MM.1S (cell line): ENCODE results near the gene SPIN1.

Experiments used
- EZH2 ChIP-seq: fragments of 300-600 bp; sonication (generic); optimal IDR thresholded peaks from 2 replicates; pipeline ENCODE3; 2017; ENCODE audit warnings: low read depth, mild to moderate bottlenecking, antibody characterized with exemption, low read length, mixed read lengths
- TF ChIP-seq, protein P1 (sequence below): fragments of 300-600 bp; sonication (generic); IDR thresholded peaks from 2 replicates; pipeline ENCODE4 v1.5.1; 2016; ENCODE audit warnings: antibody characterized with exemption, low read length, mixed read lengths

DNA sequence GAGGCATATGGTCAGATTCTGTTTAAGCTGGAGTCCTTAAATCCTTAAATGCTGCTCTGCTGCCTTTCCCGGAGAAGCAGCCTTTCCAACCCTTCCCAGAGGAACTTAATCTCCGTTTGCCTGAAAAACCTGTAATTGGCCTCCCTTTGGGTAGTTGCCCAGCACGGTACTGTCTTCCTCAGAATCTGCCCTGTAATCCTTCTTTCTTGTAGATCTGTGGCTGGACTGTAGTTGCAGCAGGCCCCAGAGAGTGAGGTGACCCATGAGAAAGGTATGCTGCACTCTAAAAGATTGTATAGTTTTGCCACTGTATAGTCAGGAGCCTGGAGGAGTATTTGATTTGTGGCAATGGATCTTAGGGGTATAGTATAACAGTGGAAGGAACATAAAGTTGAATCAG is 11.7 kb downstream of the SPIN1 start:
- TF ChIP-seq, protein P1, sequence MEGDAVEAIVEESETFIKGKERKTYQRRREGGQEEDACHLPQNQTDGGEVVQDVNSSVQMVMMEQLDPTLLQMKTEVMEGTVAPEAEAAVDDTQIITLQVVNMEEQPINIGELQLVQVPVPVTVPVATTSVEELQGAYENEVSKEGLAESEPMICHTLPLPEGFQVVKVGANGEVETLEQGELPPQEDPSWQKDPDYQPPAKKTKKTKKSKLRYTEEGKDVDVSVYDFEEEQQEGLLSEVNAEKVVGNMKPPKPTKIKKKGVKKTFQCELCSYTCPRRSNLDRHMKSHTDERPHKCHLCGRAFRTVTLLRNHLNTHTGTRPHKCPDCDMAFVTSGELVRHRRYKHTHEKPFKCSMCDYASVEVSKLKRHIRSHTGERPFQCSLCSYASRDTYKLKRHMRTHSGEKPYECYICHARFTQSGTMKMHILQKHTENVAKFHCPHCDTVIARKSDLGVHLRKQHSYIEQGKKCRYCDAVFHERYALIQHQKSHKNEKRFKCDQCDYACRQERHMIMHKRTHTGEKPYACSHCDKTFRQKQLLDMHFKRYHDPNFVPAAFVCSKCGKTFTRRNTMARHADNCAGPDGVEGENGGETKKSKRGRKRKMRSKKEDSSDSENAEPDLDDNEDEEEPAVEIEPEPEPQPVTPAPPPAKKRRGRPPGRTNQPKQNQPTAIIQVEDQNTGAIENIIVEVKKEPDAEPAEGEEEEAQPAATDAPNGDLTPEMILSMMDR, result no peak
- no peak for TF ChIP-seq EZH2
